Hematopoietic multipotent progenitor cell treated with erythropoietin and hydrocortisone succinate and interleukin-3 and kit ligand, for 6 days (in vitro differentiated cells): ENCODE results near the gene FAM131C.
A peak's percentile ranks its signal among the peaks of the same experiment; 100 is the strongest.
"Not testable (repeated sequence)": the region's sequence is repeated elsewhere in the genome, so short reads cannot be mapped to it uniquely, and the experiment has no call there.

Experiments used
- DNase-seq: peaks from one replicate; pipeline ENCODE4 v3.0.0-alpha.2; 2015

The FAM131C gene, protein sequence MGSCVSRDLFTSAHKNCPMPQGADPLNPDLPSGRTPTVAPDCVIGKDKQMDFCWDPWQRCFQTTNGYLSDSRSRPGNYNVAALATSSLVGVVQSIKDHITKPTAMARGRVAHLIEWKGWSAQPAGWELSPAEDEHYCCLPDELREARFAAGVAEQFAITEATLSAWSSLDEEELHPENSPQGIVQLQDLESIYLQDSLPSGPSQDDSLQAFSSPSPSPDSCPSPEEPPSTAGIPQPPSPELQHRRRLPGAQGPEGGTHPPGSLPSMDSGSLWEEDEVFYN

DNA sequence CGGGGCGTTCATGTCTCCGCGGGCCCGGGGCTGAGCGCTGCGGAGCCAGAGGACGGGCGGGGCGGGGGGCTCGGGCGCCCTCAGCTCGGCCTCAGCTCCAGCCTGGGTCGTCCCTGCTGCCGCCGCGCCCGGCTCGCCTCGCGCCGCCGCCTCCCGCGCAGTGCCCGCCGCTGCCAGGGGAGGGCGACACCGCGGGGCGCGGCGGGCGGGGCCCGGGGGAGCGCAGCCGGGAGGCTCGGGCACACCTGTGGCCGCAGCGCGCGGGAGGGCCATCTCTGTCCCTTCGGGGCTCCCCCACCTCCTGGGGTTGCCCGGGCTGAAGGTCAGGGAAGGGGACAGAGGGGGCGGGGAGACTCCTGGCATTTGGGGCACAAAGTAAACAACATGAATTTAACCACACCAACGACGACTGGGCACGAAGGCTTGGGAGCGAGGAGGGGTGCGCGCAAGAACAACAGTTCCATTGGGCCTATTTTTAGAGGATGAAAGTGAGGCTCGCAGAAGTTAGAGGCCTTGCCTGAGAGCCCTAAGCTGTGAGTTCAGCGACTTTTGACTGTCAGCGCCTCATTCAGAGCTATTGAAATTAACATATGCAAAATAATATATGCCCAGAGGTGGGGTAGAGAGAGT is at the start of gene FAM131C:
FAM131C (minus strand) TSS at position 162 of the 630 bp plus-strand sequence. CDS start 209 bp downstream, outside the sequence.
- peak; percentile 35 for DNase-seq

DNA sequence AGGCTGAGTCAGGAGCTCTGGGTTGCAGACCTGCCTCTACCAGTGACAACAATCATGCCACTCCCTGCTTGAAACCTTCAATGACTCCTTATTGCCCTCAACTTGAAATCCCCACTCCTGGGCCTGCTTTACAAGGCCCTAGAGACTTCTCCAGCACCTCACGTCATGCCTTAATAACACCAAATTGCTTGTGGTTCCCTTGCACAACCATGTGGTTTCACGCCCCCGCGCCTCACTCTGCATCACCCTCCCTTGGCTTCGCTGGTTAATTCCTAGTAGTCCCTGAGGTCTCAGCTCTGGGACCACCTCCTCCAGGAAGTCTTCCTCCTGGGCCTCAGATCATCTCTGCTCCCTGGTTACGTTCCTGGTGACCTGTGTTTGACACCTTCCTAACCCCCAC is 49.5 kb upstream of the FAM131C start:
- DNase-seq = peak; percentile 55

DNA sequence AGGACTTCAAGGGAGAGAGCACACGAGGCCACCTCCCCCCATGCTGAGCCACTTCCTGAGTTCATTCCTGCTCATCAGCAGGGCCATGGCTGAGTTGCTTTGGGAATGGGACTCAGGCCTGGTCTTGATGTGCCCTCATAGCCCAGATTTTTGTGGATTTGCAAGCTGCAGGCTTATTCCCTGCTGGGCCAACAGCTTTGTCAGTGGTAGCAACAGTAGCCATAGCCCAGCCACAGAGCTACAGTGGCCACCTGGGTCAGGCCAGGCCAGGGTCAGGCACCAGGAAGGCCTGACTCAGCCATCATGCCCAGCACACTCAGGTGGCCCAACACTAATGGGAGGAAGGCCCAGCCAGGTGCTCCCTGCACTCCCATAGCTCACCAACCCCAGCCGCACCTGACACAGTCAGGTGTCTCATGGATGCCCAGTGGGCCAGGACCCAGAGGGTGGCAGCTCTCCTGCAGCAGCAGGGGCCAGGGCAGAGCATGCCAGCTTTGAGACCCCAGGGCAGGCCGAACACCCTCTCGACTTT is 49.0 kb upstream of the FAM131C start:
- no peak for DNase-seq

DNA sequence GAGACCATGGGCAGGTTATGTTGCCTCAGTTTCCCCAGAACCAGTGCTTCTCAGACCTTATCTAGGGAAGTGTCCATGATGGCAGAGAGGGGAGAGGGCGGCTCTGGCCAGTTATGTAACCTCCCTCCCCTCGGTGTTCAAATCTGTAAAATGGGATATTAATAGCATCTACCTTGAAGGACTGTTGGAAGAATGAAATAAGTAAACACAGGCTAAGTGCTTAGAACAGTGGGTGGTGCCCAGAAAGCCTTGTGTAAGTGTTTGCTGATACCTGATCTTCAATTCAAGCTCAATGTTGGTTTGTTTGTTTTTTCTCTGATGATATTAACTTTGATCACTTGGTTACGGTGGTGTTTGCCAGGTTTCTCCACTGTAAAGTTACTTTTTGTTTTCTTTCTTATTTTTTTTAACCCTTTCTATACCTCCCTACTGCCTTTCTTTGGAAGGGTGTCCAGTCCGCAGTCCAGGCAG is 47.5 kb upstream of the FAM131C start:
- no peak for DNase-seq

DNA sequence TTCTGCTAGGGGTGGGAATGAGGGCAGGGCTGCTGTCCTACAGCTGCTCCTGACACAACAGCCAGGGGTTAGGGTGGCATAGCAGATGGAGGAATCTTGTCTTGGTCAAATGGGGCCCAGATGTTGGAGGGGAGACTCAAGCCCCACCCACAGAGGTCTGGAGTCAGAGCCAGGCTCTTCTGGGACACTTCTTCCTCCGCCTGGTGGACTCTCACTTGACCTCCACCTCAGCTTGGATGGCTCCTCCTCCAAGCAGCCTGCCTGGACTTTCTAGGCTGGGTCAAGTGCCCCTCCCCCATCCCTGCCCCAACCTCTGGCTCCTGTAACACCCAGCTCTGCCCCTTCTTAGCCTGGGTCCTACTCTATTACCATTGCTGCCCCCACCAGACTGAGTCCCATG is 47.0 kb upstream of the FAM131C start:
- DNase-seq = no peak

DNA sequence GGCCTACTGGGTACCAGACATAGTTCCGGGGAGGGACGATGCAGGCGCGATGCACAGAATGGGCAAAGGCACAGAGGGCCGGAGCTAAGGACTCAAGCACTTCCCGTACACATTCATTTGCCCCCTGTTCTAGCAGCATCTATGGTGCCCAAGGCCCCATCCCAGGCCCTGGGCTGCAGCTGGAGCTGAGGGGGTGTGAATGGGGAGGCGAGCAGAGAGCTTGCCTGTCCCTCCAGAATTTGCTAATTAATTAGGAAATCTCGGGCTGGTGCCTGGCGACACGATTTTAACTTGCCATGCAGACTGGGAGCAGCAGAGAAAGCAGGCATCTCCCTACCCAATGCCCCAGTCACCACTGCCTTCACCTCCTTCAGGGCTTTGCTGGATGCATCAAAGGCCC is 46.5 kb upstream of the FAM131C start:
- no peak for DNase-seq

DNA sequence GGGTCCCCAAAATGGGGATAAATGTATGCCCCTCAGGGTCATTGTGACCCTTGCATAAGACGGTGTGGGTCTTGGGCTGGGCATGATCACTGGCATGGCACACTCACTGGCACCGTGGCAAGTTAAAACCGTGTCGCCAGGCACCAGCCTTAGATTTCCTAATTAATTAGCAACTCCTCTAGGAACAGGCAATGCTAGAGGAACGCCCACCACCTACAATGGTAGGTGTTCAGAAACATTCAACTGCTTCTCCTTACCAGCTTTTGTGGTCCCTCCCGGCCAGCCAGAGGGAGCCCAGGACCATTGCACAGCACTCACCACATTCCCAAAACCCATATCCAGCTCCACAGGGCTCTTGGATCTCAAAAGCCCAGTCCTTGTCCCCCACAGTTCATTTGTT is 46.1 kb upstream of the FAM131C start:
- DNase-seq = no peak

DNA sequence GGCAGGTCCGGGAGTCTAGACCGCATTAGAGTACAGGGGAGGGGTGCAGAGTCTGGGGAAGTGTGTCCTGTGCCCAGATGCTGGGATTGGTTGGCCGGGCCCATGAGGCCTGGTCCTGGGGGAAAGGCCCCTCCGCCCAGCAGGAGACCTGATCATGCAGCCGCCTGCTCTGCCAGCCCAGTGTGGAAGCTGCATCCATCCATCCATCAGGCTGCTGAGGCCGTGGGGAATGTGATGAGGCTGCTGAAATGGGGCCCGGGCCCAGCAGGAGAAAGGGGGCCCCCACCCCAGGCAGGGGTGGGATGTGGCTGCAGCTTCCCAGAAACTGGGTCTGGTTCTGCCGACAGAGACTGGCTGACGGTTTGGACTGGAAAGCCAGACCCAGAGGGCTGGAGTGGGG is 45.3 kb upstream of the FAM131C start:
- no peak for DNase-seq

DNA sequence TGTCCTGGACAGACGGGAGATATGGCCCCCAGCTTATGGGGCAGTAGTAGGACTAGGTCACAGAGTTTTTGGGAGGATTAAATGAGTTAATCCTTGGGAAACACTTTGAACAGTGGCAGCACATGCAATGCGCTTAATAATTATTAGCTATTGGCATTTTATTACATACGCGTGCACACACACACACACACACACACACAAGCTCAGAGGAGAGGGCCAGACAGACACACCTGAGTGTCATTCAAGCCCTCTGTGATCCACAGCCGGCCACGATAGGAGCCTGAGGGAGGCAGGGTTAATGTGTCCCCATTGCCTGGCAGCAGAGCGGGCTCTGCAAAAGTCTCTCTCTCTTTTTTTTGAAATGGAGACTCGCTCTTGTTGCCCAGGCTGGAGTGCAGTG is 44.5 kb upstream of the FAM131C start:
- DNase-seq = no peak

DNA sequence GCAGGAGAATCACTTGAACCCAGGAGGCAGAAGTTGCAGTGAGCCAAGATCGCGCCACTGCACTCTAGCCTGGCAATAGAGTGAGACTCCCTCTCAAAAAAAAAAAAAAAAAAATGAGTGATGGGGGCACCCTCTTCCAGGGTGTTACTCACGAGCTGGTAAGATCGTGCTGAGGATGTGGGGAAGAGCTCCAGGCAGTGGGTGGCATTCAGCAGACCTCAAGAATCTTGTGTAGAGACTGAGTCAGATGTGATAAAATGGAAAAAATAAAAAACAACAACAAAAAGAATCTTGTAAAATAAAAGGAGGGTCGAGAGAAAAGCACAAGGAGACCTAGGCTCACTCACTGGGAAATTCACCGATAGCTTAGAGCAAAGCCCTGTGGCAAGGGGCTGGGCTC is 43.9 kb upstream of the FAM131C start:
- no peak for DNase-seq

DNA sequence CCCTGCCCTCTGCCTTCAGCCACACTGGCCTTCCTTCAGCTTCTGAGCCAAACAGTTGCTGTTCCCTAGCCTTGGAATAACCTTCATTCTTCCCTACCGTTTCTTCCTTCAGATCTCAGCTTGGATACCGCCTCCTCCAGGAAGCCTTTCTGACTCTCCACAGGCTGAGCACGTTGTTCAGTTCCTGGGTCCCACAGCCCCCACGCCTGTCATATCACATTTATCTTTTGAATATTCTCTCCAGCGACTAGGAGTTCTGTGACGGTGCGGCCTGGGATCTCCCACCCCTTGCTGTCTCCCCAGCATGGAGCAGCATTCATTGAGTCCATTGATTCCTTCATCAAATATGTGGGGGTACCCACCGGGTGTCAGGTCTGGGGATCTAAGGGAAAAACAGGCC is 43.2 kb upstream of the FAM131C start:
- no peak for DNase-seq

DNA sequence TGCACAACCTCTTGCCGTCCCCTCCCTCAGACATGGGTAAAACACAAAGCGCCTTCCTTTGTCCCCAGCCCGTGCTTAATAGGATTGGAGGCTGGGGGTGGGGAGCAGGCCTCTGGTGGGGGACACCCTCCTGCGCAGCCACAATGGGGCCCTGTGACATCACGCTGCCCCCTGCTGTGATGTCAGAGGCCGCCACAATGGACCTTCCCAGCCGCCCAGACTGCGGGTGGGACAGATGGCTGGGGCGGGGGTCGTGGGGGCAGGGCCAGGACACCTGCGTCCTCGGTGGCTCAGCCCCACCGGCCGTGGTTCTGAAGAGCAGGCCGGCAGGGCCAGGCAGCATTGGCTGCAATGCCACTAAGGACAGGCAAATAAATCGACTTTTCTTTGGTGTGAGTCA is 42.6 kb upstream of the FAM131C start:
- DNase-seq = no peak

DNA sequence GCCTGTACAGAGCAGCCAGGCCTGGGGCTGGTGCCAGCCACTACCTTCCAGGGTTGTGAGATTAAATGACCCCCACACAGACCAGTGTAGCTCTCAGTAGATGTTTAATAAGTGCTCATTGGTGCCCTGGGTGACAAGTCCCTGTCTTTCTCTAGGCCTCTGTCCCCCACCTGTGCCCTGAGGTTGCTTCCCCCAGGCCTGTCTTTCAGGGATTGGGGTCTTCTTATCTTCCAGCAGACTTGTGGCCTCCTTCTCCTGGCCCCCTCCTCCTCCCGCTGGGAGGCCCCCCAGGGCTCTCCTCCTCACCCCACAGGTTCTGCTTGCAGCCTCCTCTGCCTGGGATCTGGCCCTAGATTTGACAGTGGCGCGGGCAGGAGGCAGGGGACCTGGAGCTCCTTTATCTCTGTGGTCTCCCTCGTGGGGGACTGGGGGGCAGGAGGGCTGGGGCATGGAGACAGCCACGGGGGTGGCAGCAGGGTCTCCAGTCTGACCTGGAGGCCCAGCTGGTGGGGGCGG is 42.1 kb upstream of the FAM131C start:
- DNase-seq = no peak

DNA sequence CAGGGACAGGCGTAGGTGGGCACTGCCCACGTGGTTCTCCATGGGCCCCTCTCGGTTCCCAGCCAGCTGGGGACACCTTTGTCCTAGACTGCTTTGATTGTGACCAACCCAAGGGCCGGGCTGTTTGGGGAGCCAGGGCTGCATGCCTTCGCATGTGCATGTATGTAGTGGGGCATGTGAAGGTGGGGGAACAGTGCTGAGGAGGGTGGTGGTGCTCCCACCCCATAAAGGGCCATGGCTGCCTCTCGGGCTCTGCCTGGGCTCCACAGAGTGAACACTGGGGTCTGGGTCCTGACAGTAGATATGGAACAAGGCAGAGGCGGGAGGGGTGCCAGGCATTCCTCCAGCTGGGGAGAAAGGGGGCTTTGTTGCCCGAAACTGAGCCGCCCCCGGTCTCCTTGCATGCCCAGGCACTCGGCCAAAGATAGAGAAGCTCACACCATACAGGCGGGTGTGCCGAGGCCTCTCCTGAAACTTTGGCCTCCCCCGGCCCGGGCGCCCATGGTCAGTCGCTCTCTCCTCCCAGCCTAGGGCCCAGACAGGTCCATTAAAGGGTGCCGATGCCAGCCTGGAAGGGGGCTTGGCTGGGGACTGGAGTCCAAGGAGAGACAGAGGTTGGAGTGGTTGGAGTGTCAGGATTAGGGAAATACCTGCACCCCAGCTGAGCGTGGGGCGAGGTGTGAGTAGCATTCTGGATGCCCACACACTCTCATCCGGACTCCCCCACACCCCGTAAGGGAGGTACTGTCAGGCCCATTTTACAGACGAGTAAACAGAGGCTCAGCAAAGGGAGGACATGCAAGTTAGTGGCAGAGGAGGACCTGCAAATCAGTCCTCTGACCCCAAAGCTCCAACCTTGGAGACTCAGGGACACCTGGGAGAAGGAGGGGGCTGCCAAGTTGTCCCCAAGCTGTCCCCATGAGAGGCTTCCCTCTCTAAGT is 41.3 kb upstream of the FAM131C start:
- DNase-seq = no peak

DNA sequence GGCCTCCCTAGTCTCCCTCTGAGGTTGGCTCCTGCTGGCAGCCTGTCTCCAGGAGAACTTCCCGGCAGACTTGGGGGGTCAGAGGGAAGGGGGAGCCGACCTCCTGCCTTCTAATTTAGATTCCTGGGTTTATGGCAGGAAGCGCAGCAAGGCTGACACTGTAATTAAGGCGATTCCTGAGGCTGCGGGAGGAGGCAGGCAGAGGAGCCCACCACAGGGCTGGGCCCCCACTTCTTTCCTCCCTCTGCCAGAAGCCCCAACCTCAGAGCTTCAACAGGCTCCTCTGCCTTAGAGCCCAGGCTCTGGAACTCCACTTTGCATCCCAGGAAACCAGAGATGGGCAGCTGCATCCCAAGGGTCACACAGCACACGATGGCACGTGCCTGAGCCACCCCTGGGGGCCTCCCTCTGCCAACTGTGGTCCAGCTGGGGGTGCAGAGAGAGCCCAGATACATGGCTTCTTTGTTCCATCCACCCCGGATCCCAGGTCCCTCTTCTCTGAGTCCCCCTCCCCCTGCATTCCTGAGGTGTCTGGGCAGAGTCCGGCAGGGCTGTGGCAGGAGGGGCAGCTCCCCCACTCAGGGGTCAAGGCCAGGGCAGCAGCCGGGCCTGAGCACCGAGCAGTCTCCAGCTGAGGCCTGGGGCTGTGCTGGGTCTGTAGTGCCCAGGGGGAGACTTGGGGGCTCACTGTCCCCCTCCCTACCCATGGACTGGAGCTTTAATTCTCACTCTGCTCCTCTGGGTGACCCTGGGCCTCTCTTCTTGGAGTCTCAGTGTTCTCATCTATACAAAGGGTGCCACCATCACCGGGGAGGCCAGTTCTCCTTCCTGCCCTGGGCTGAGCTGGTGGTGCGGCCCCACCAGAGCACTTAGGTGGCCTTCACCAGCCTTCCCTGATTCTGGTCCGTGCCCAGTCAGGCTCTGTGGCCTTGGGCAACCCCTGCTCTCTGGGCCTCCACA is 39.4 kb upstream of the FAM131C start:
- DNase-seq = no peak

DNA sequence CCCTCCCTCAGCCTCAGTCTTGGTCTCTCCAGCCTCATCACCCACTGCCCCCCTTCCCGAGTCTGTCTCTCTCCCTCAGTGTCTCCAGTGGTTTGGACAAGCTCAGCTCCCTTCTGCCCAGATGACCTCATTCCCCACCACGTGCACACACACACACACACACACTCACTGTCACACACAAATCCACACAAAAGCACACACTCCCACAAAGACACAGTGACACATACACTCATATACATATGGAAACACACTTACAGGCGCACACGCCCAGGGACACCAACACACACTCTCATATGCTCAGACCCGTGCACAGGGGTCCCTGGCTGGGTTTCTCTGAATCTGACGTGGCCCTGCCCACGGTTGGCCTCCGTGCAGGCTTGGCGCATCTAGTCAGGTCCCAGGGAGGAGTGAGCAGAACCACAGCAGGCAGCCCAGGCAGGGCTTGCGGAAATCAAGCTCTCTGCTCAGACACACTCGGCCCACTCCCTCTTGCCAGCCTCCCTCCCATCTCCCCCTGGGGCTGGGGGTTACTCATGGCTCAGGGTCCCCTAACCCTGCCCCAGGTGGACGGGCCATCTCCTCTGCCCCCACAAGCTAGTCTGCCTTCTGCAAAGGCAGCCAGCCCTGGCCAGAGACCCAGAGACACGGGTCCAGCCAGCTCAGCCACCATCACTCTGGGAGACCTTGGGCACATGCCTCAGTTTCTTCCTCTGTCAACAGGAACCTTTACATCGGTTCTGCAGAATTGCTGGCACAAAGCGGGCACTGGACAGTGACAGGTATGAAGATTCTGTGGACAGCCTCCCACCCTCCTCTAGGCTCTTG is 38.5 kb upstream of the FAM131C start:
- no peak for DNase-seq

DNA sequence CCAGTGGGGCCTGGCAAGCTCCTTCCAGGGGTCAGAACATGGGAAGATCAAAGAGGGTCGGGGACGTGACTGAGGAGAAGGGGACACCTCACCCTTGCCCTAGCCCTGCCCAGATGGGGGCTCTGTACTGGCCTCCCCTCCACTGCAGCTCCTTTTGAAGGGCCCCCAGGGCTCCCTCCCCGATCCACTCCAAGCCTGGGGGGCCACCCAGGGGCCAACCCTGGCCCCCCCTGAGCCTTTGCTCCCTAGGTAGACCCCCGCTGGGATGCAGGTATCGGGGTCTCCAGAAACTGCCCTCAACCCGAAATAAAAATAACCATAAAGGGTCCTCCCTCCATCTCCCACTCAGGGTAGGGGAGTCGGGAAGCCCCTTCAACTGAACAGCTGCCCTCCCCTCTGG is 37.4 kb upstream of the FAM131C start:
- DNase-seq = no peak

DNA sequence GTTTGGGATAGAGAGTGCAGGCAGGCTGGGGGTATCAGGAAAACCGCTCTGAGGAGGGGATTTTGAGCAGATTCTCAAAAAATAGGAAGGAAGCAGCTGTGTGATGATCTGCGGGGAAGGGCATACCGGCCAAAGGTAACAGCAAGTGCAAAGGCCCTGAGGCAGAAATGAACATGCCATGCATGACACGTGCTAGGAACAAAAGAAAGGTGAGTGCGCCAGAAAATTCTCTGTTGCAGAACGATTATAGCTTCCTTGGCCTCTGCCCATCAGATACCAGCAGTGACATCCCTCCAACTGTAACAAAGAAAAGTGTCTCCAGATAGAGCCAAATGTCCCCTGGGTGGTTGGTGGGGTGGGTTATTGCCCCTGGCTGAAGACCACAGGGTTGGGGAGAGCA is 37.0 kb upstream of the FAM131C start:
- DNase-seq = no peak

DNA sequence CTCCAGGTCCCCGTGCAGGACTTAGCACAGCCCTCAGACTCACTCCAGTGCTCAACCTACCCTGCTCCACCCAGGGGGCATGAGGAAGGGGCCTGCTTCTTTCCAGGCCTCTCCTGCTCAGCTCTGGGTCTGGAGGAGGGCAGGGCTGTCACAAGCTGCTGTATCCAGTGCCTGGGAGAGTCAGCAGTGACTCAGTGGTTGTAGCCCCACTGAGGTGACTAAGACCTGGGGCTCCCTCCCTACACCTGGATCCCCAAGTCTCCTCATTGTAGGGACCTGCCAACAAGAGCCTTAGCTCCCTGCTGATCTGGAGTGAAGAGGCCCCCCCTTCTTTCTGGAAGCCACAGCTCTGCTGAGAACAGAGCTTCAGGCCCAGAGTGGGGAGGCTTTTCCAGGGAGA is 36.1 kb upstream of the FAM131C start:
- DNase-seq = no peak

DNA sequence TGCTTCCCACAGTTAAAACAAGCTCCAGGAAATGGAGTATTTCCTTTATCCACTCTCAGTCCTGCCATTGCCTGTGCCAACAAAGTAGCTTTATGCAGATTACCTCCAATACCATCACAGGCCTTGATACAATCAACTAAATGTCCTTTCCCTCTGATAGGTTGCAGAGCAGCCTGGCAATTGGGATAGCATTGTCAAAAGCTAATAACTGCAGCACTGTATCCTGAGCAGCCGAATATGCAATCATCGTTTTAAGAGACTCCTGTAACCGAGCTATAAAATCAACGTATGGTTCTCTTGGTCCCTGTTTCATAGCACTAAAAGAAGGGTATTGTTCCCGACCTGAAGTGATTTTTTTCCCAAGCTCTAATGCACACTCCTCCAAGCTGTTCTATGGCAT is 33.6 kb upstream of the FAM131C start:
- DNase-seq = not testable (repeated sequence)

DNA sequence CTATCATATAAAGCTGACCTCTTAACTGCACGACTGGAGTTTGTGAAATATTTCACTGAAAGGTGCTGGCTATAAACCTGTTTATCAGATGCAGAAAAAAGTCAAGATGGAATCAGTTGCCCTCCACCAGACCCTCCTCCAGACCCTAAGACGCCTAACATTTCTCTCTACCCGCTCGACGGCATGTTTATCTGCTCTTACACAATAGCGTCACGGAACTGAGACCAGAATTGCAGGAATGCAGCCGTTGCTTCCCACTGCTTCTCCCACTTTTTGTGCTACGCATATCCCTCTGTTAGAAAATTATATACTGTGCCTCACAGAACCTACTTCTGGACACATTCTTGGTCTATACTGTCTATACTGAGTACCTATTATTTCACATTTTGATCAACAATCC is 28.2 kb upstream of the FAM131C start:
- DNase-seq = no peak
